Measurements from ENCODE around the gene RBM19. TPM values are rescaled to one million over a fixed set of nuclear protein-coding genes. Genes with fewer than 3 reads are reported as not detected.

RBM19 gene
- total RNA-seq, 2 donors from 2014 or later, result 38.6 to 43.1 TPM

GRCh38 chr12:113934946-113935345 lies 31.2 kb downstream of the RBM19 start:
- Mint-ChIP-seq H3K9me3 (no peaks in the 10 kb centered on the region), H3K4me1 (peaks cover 49% of the 10 kb centered on the region), H3K27me3 (ENCODE audit: insufficient read depth) (no peaks in the 10 kb centered on the region), H3K27ac (peak overlapping the region; percentile 70), H3K36me3 (ENCODE audit: low read depth) (peaks cover 46% of the 10 kb centered on the region), H3K4me3 (no peak overlapping the region)
- Histone ChIP-seq H3K9me3 (ENCODE audit: control insufficient read depth, low read length) (no peaks in the 10 kb centered on the region), H3K27ac (ENCODE audit: low read depth, low read length) (no peak overlapping the region), H3K27me3 (ENCODE audit: control insufficient read depth, insufficient read depth, low read length, poor library complexity, severe bottlenecking) (no peaks in the 10 kb centered on the region), H3K4me3 (ENCODE audit: low read length) (no peak overlapping the region), H3K4me1 (ENCODE audit: control insufficient read depth, insufficient read depth, low read length) (peaks cover 25% of the 10 kb centered on the region), H3K36me3 (ENCODE audit: control insufficient read depth, insufficient read depth, low read length) (peaks cover 41% of the 10 kb centered on the region), H3K9ac (ENCODE audit: extremely low read depth, low read length, poor library complexity, severe bottlenecking) (no peak overlapping the region)
- no peak for DNase-seq
- no peak for TF ChIP-seq CTCF (conservative IDR thresholded peaks at IDR 0.05)
- 88 to 95% methylated on average over 3 to 8 of the region's 9 CpGs for WGBS, 2 experiments (ENCODE audit: insufficient coverage in 1 of 2, insufficient read length in 1 of 2)

- peaks cover 35% of the 10 kb centered on the region for H3K36me3 ChIP-seq (ENCODE audit: control insufficient read depth, insufficient read depth, low read length)
- no peak for DNase-seq
- H3K4me3 ChIP-seq (ENCODE audit: low read length), result no peak overlapping the region
- peaks cover 25% of the 10 kb centered on the region for H3K4me1 ChIP-seq (ENCODE audit: control insufficient read depth, insufficient read depth, low read length)
- H3K9me3 ChIP-seq (ENCODE audit: control insufficient read depth, low read length), result no peaks in the 10 kb centered on the region
- no peak overlapping the region for H3K9ac ChIP-seq (ENCODE audit: extremely low read depth, low read length, poor library complexity, severe bottlenecking)
- Mint-ChIP-seq H3K9me3 (no peaks in the 10 kb centered on the region), H3K4me1 (peaks cover 51% of the 10 kb centered on the region), H3K4me3 (no peak overlapping the region), H3K36me3 (ENCODE audit: low read depth) (peaks cover 43% of the 10 kb centered on the region), H3K27ac (peak overlapping the region; percentile 97), H3K27me3 (ENCODE audit: insufficient read depth) (no peaks in the 10 kb centered on the region)
- H3K27me3 ChIP-seq (ENCODE audit: control insufficient read depth, insufficient read depth, low read length, poor library complexity, severe bottlenecking), result no peaks in the 10 kb centered on the region
- H3K27ac ChIP-seq (ENCODE audit: low read depth, low read length), result no peak overlapping the region
- 94% methylated on average over 13 to 14 of the region's 14 CpGs for WGBS, 2 experiments (ENCODE audit: insufficient coverage in 1 of 2, insufficient read length in 1 of 2)
- no peak for TF ChIP-seq CTCF (conservative IDR thresholded peaks at IDR 0.05)
Observed at GRCh38 chr12:113934060-113934814, 31.9 kb downstream of the RBM19 start.

GRCh38 chr12:113933201-113933786 lies 32.8 kb downstream of the RBM19 start:
- peak; percentile 47 for TF ChIP-seq CTCF (conservative IDR thresholded peaks at IDR 0.05)
- Histone ChIP-seq H3K27me3 (ENCODE audit: control insufficient read depth, insufficient read depth, low read length, poor library complexity, severe bottlenecking) (no peaks in the 10 kb centered on the region), H3K4me1 (ENCODE audit: control insufficient read depth, insufficient read depth, low read length) (peaks cover 25% of the 10 kb centered on the region), H3K36me3 (ENCODE audit: control insufficient read depth, insufficient read depth, low read length) (peaks cover 29% of the 10 kb centered on the region), H3K4me3 (ENCODE audit: low read length) (peak overlapping the region; percentile 65), H3K9ac (ENCODE audit: extremely low read depth, low read length, poor library complexity, severe bottlenecking) (peak overlapping the region; percentile 77), H3K27ac (ENCODE audit: low read depth, low read length) (peak overlapping the region; percentile 96), H3K9me3 (ENCODE audit: control insufficient read depth, low read length) (no peaks in the 10 kb centered on the region)
- Mint-ChIP-seq H3K9me3 (no peaks in the 10 kb centered on the region), H3K36me3 (ENCODE audit: low read depth) (peaks cover 38% of the 10 kb centered on the region), H3K27ac (peak overlapping the region; percentile 97), H3K27me3 (ENCODE audit: insufficient read depth) (no peaks in the 10 kb centered on the region), H3K4me3 (peak overlapping the region; percentile 34), H3K4me1 (peaks cover 56% of the 10 kb centered on the region)
- 42 to 68% methylated on average over 5 to 18 of the region's 18 CpGs for WGBS, 2 experiments (ENCODE audit: insufficient coverage in 1 of 2, insufficient read length in 1 of 2)
- peak; percentile 75 for DNase-seq
